ENCODE data around the gene EEF1G.
"Not testable (repeated sequence)": the region's sequence is repeated elsewhere in the genome, so short reads cannot be mapped to it uniquely, and the experiment has no call there.

The EEF1G gene

GRCh38 chr11:62552485-62553079 lies 21.1 kb downstream of the EEF1G start:
- H3K4me1 ChIP-seq (ENCODE audit: control insufficient read depth, insufficient read depth, low read length) = peaks cover 62% of the 10 kb centered on the region
- peak overlapping the region; percentile 74 for H3K4me3 ChIP-seq (ENCODE audit: low read length)
- no peaks in the 10 kb centered on the region for H3K9me3 ChIP-seq (ENCODE audit: control insufficient read depth, low read length)
- H3K36me3 ChIP-seq (ENCODE audit: control insufficient read depth, insufficient read depth, low read length, severe bottlenecking) = no peaks in the 10 kb centered on the region
- DNase-seq (ENCODE audit: low read depth) = peak; percentile 48
- no peaks in the 10 kb centered on the region for H3K27me3 ChIP-seq (replicated peaks; ENCODE audit: control insufficient read depth, insufficient read depth, low read length)
- H3K9ac ChIP-seq (ENCODE audit: low read length) = peak overlapping the region; percentile 89

GRCh38 chr11:62550478-62550877 lies 23.2 kb downstream of the EEF1G start:
- not testable (repeated sequence) for H3K9ac ChIP-seq (ENCODE audit: low read length); H3K9me3 ChIP-seq (ENCODE audit: control insufficient read depth, low read length); H3K4me3 ChIP-seq (ENCODE audit: low read length); H3K27me3 ChIP-seq (replicated peaks; ENCODE audit: control insufficient read depth, insufficient read depth, low read length); DNase-seq (ENCODE audit: low read depth); H3K36me3 ChIP-seq (ENCODE audit: control insufficient read depth, insufficient read depth, low read length, severe bottlenecking)
- H3K4me1 ChIP-seq (ENCODE audit: control insufficient read depth, insufficient read depth, low read length) = peaks cover 44% of the 10 kb centered on the region

GRCh38 chr11:62548545-62549335 lies 25.0 kb downstream of the EEF1G start:
- DNase-seq (ENCODE audit: low read depth) = no peak
- Histone ChIP-seq H3K9ac (ENCODE audit: low read length) (no peak overlapping the region), H3K36me3 (ENCODE audit: control insufficient read depth, insufficient read depth, low read length, severe bottlenecking) (no peaks in the 10 kb centered on the region), H3K4me3 (ENCODE audit: low read length) (no peak overlapping the region), H3K9me3 (ENCODE audit: control insufficient read depth, low read length) (no peaks in the 10 kb centered on the region), H3K4me1 (ENCODE audit: control insufficient read depth, insufficient read depth, low read length) (peaks cover 27% of the 10 kb centered on the region), H3K27me3 (replicated peaks; ENCODE audit: control insufficient read depth, insufficient read depth, low read length) (no peaks in the 10 kb centered on the region)

DNA sequence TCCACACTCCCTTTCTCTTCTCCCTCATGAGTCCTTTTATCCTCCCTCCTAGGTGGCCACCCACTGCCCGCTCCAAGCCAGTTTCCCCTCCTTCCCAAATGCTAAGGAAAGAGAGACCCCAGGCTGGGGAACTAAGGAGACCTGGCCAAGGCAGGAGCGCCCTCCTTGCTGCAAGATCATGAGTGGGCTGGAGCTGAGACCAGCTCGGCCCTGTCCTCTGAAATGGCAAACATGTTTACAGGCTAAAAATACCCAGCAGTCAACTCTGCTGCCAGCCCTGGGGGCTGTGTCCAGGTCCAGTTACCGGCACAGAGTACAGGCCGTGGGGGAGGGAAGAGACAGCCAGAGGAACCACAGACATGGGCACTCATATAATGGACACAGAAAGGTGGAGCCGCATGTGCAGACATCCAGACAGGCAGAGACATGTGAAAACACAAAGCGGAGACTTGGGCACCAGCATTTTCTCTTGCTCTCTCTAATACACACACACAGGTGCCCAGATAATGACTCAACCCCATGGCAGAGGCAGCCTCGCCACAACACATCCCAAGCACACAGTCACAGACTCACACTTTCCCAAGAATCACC lies 25.9 kb downstream of the EEF1G start:
- peaks cover 21% of the 10 kb centered on the region for H3K4me1 ChIP-seq (ENCODE audit: control insufficient read depth, insufficient read depth, low read length)
- no peaks in the 10 kb centered on the region for H3K9me3 ChIP-seq (ENCODE audit: control insufficient read depth, low read length)
- H3K4me3 ChIP-seq (ENCODE audit: low read length) = peak overlapping the region; percentile 87
- H3K36me3 ChIP-seq (ENCODE audit: control insufficient read depth, insufficient read depth, low read length, severe bottlenecking) = no peaks in the 10 kb centered on the region
- H3K27me3 ChIP-seq (replicated peaks; ENCODE audit: control insufficient read depth, insufficient read depth, low read length) = no peaks in the 10 kb centered on the region
- peak overlapping the region; percentile 95 for H3K9ac ChIP-seq (ENCODE audit: low read length)
- DNase-seq (ENCODE audit: low read depth) = no peak

DNA sequence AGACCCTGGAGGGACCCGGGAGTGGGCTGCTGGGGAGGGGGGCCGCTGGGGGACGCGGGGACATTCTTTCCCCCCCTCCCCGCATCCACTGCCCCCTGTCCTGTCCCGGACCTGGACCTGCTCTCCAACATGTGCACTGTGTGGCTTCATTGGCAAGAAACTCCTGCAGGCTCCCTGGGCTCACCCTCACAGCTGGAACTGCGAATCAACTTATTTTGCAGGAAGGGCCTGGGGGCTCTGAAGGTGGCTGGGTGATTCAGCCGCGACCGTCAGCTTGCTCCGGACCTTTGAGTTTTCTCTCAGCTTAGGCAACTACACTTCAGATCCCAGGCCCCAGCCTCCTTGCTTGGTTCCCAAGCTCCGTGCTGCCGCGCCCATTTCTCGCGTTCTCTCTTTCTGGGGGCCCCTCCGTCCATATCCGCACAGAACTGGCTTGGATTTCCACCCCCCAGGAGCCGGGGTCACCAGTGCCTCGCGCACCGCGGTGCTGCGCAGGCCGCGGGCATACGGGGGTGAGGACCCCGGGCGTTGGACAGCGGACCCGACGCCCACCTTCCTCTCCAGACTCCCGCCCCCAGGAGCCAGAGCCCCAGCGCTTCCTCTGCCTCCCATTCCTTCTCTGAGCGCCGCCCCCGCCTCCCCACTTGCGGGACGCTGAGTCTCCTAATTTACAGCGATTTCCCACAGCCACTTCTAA lies 26.6 kb downstream of the EEF1G start:
- DNase-seq (ENCODE audit: low read depth) = peak; percentile 74
- Histone ChIP-seq H3K9ac (ENCODE audit: low read length) (peak overlapping the region; percentile 95), H3K36me3 (ENCODE audit: control insufficient read depth, insufficient read depth, low read length, severe bottlenecking) (no peaks in the 10 kb centered on the region), H3K4me3 (ENCODE audit: low read length) (peak overlapping the region; percentile 87), H3K4me1 (ENCODE audit: control insufficient read depth, insufficient read depth, low read length) (peaks cover 22% of the 10 kb centered on the region), H3K9me3 (ENCODE audit: control insufficient read depth, low read length) (no peaks in the 10 kb centered on the region), H3K27me3 (replicated peaks; ENCODE audit: control insufficient read depth, insufficient read depth, low read length) (no peaks in the 10 kb centered on the region)

DNA sequence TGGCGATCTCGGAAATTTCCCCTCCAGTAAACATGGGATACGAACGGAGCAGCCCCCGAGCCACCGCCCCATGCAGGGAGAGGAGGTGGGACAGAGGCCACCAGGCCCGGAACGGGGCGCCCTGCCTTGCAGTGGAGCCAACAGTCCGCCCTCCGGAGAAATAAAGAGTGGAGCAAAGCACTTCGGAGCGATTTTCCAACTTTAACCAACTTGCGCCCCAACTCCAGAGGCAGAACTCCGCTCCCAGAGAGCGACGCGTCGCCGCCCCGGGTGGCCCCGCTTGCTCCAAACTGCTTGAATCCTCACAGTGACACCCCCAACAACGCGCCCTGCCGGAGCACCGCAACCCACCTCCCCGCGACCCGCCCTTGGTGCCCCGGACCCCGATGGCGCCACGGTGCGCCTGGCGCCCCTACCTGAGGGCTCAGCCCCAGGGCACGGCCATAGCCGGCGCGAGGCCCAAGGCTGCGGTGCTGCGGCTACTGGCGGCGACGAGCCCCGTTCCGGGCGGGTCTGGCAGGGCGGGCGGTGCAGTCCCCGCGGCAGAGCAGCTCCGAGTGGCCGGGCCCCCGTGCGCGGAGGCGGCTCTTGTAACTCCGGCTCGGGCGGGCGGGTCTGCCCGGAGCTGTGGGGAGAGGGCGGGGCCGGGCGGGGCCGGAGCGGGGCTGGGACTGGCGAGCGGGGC lies 27.3 kb downstream of the EEF1G start, which contains the start of gene AHNAK:
Gene AHNAK (minus strand): TSS at position 563 of the 685 bp plus-strand sequence. CDS start 10,708 bp downstream, outside the sequence.
- Histone ChIP-seq H3K9me3 (ENCODE audit: control insufficient read depth, low read length) (no peaks in the 10 kb centered on the region), H3K9ac (ENCODE audit: low read length) (peak within 1 kb of the TSS; percentile 100), H3K27me3 (replicated peaks; ENCODE audit: control insufficient read depth, insufficient read depth, low read length) (no peaks in the 10 kb centered on the region), H3K4me3 (ENCODE audit: low read length) (peak within 1 kb of the TSS; percentile 94), H3K36me3 (ENCODE audit: control insufficient read depth, insufficient read depth, low read length, severe bottlenecking) (no peaks in the 10 kb centered on the region), H3K4me1 (ENCODE audit: control insufficient read depth, insufficient read depth, low read length) (peaks cover 23% of the 10 kb centered on the region)
- peak; percentile 91 for DNase-seq (ENCODE audit: low read depth)

- peak; percentile 95 for DNase-seq (ENCODE audit: low read depth)
- no peaks in the 10 kb centered on the region for H3K27me3 ChIP-seq (replicated peaks; ENCODE audit: control insufficient read depth, insufficient read depth, low read length)
- no peaks in the 10 kb centered on the region for H3K9me3 ChIP-seq (ENCODE audit: control insufficient read depth, low read length)
- no peaks in the 10 kb centered on the region for H3K36me3 ChIP-seq (ENCODE audit: control insufficient read depth, insufficient read depth, low read length, severe bottlenecking)
- peak overlapping the region; percentile 100 for H3K9ac ChIP-seq (ENCODE audit: low read length)
- H3K4me1 ChIP-seq (ENCODE audit: control insufficient read depth, insufficient read depth, low read length) = peaks cover 30% of the 10 kb centered on the region
- peak overlapping the region; percentile 94 for H3K4me3 ChIP-seq (ENCODE audit: low read length)
Observed at GRCh38 chr11:62545437-62546243, 28.1 kb downstream of the EEF1G start.

- DNase-seq (ENCODE audit: low read depth) = peak; percentile 58
- Histone ChIP-seq H3K4me1 (ENCODE audit: control insufficient read depth, insufficient read depth, low read length) (peaks cover 38% of the 10 kb centered on the region), H3K9ac (ENCODE audit: low read length) (peak overlapping the region; percentile 100), H3K27me3 (replicated peaks; ENCODE audit: control insufficient read depth, insufficient read depth, low read length) (no peaks in the 10 kb centered on the region), H3K36me3 (ENCODE audit: control insufficient read depth, insufficient read depth, low read length, severe bottlenecking) (no peaks in the 10 kb centered on the region), H3K4me3 (ENCODE audit: low read length) (peak overlapping the region; percentile 94), H3K9me3 (ENCODE audit: control insufficient read depth, low read length) (no peaks in the 10 kb centered on the region)
Observed at GRCh38 chr11:62544581-62545436, 28.9 kb downstream of the EEF1G start.

DNA sequence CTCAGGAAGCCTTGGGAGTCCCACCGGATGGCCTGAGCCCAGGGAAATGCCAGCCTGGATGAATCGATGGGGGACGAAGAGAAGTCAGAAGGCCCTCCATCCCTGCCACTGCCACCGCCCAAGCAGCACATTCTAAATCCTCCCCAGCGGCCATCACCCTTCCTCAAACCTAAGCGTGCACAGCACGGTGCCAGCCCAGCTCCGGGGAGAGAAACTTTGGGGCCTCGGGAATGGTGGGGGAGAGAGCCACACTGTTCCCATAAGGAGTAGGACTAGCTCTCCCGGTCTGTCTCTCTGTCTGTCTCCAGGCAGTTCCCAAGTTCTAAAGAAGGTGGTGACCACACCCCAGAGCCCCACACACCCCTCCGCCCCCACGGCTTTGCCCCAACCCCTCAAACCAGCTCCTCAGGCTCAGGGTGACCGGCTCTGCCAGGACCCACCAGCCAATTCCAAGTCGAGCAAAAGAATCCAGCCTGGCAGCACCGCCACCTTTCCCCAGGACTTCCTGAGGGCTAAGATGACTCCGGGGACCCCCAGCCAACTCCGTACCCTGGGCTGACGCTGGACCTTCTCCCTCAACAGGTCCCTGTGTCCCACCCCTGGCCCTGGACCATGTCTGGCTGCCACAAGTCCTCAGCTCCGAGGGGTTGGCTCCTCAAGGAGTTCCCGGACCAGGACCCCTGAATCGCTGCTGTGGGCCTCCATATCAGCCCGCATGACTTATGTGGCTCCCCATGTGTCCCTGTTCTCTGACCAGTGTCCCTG lies 29.8 kb downstream of the EEF1G start:
- H3K4me3 ChIP-seq (ENCODE audit: low read length) = peak overlapping the region; percentile 94
- DNase-seq (ENCODE audit: low read depth) = peak; percentile 42
- H3K36me3 ChIP-seq (ENCODE audit: control insufficient read depth, insufficient read depth, low read length, severe bottlenecking) = no peaks in the 10 kb centered on the region
- H3K4me1 ChIP-seq (ENCODE audit: control insufficient read depth, insufficient read depth, low read length) = peaks cover 46% of the 10 kb centered on the region
- H3K9me3 ChIP-seq (ENCODE audit: control insufficient read depth, low read length) = no peaks in the 10 kb centered on the region
- no peaks in the 10 kb centered on the region for H3K27me3 ChIP-seq (replicated peaks; ENCODE audit: control insufficient read depth, insufficient read depth, low read length)
- peak overlapping the region; percentile 100 for H3K9ac ChIP-seq (ENCODE audit: low read length)

All from adipocyte (in vitro differentiated cells).